ENCODE results near the gene KDM1B. TPM values are rescaled to one million over a fixed set of nuclear protein-coding genes. Genes with fewer than 3 reads are reported as not detected.
"Not testable (repeated sequence)": the region's sequence is repeated elsewhere in the genome, so short reads cannot be mapped to it uniquely, and the experiment has no call there.

The KDM1B gene
- total and polyA plus RNA-seq, 9 of the 15 experiments (the other 6 are each of a cell fraction or from before 2014, with no cell fraction given): 1.4 to 58.9 (median 36.3) TPM

GRCh38 chr6:18228590-18228989 is 73.4 kb downstream of the KDM1B start:
- peaks cover 68% of the 10 kb centered on the region for H3K36me3 ChIP-seq (ENCODE audit: control insufficient read depth, insufficient read depth, low read length)
- 96% methylated on average over 13 of the region's 14 CpGs for WGBS (ENCODE audit: insufficient coverage, low coverage, missing lambda C conversion rate)
- TF ChIP-seq FOXK1 (CRISPR knock-in tag; IDR thresholded peaks at IDR 0.05; ENCODE audit: borderline replicate concordance): peak; percentile 44; the same call in 1 of the 2 replicates
- H3K9me3 ChIP-seq (replicated peaks; ENCODE audit: control insufficient read depth, insufficient read depth, low read depth, low read length); H3K4me2 ChIP-seq (ENCODE audit: insufficient read depth, low read length); H3K27ac ChIP-seq (ENCODE audit: extremely low read depth, low read depth, low read length); H3K27me3 ChIP-seq (ENCODE audit: control insufficient read depth in 2 of 2, insufficient read depth in 2 of 2, low read length in 2 of 2); FAIRE-seq; in situ Hi-C loops (cut with MboI); H4K20me1 ChIP-seq (replicated peaks; ENCODE audit: control insufficient read depth, insufficient read depth, low read length); DNase-seq (ENCODE audit: extremely low read depth in 1 of 4, low spot score in 3 of 4); CTCF ChIA-PET (ENCODE audit: low intra/inter-chr PET ratio); H3K4me1 ChIP-seq (replicated peaks in 1 of 2; ENCODE audit: control insufficient read depth in 2 of 2, insufficient read depth in 2 of 2, low read length in 2 of 2); H3K9ac ChIP-seq (ENCODE audit: insufficient read depth in 1 of 2, low read depth in 2 of 2, low read length in 2 of 2); H3K4me3 ChIP-seq; H2AFZ ChIP-seq (ENCODE audit: low read depth, low read length); intact Hi-C loops (cut with micrococcal nuclease); BruUV-seq (replicated peaks); ATAC-seq; H3K9me1 ChIP-seq (ENCODE audit: control insufficient read depth, insufficient read depth, low read length): not testable (repeated sequence)
- POLR2A ChIA-PET: interaction anchor here (1.2 kb wide), 1 partner anchor 9 kb away, joined by 7 read pairs; no protein-coding TSS in a partner anchor
- peaks cover 29% of the 10 kb centered on the region for H3K79me2 ChIP-seq (ENCODE audit: control insufficient read depth, insufficient read depth, low read length)

- DNase-seq (ENCODE audit: extremely low read depth in 1 of 4, low spot score in 3 of 4); H3K27ac ChIP-seq (ENCODE audit: extremely low read depth, low read depth, low read length); intact Hi-C loops (cut with micrococcal nuclease); H3K4me3 ChIP-seq; ATAC-seq; in situ Hi-C loops (cut with MboI); H3K27me3 ChIP-seq (ENCODE audit: control insufficient read depth in 2 of 2, insufficient read depth in 2 of 2, low read length in 2 of 2); H4K20me1 ChIP-seq (replicated peaks; ENCODE audit: control insufficient read depth, insufficient read depth, low read length); H3K9me3 ChIP-seq (replicated peaks; ENCODE audit: control insufficient read depth, insufficient read depth, low read depth, low read length); FAIRE-seq; H3K4me2 ChIP-seq (ENCODE audit: insufficient read depth, low read length); H3K9me1 ChIP-seq (ENCODE audit: control insufficient read depth, insufficient read depth, low read length); H3K9ac ChIP-seq (ENCODE audit: insufficient read depth in 1 of 2, low read depth in 2 of 2, low read length in 2 of 2); CTCF ChIA-PET (ENCODE audit: low intra/inter-chr PET ratio); H3K4me1 ChIP-seq (replicated peaks in 1 of 2; ENCODE audit: control insufficient read depth in 2 of 2, insufficient read depth in 2 of 2, low read length in 2 of 2); H2AFZ ChIP-seq (ENCODE audit: low read depth, low read length); BruUV-seq (replicated peaks): not testable (repeated sequence)
- POLR2A ChIA-PET: interaction anchor here (1.3 kb wide), 1 partner anchor 9 kb away, joined by 3 read pairs; no protein-coding TSS in a partner anchor
- WGBS (ENCODE audit: insufficient coverage, low coverage, missing lambda C conversion rate): 91% methylated on average over 7 of the region's 7 CpGs
- Histone ChIP-seq H3K36me3 (ENCODE audit: control insufficient read depth, insufficient read depth, low read length) (peaks cover 63% of the 10 kb centered on the region), H3K79me2 (ENCODE audit: control insufficient read depth, insufficient read depth, low read length) (peaks cover 55% of the 10 kb centered on the region)
- TF ChIP-seq MEIS2 (IDR thresholded peaks at IDR 0.05; ENCODE audit: partially characterized antibody) (peak; percentile 24), ZNF324 (CRISPR knock-in tag; IDR thresholded peaks at IDR 0.05) (peak; percentile 97)
Observed at GRCh38 chr6:18231856-18232255, 76.6 kb downstream of the KDM1B start.

Measured in K562 (cell line).